ENCODE results near the gene PLGLB2. TPM values are rescaled to one million over a fixed set of nuclear protein-coding genes. Genes with fewer than 3 reads are reported as not detected.
"Not testable (repeated sequence)": the region's sequence is repeated elsewhere in the genome, so short reads cannot be mapped to it uniquely, and the experiment has no call there.

The PLGLB2 gene
- polyA plus RNA-seq (2012; rRNA removed) = 1.2 and 1.9 TPM in 2 replicates
- 0.87 and 1.0 TPM in 2 replicates for polyA plus RNA-seq (2012; cell fraction: cytosol; rRNA removed)
- 2.2 and 8.0 TPM in 2 replicates for polyA plus RNA-seq (2012; cell fraction: nucleus; rRNA removed)

GRCh38 chr2:87747791-87748190 is at the start of gene PLGLB2:
Gene PLGLB2 (plus strand): TSS chr2:87748087. CDS start chr2:87748154, 67 bp downstream.
- WGBS (ENCODE audit: low lambda C conversion rate) = 100% methylated on average over 1 of the region's 3 CpGs
- H3K4me3 ChIP-seq (ENCODE audit: low read depth in 2 of 2, low read length in 1 of 2); H3K9me2 ChIP-seq; H3K27ac ChIP-seq (ENCODE audit: low read depth in 2 of 2, low read length in 1 of 2); H3K9ac ChIP-seq; H3F3A ChIP-seq (replicated peaks; ENCODE audit: insufficient read depth); H3K36me3 ChIP-seq (replicated peaks in 1 of 2; ENCODE audit: control insufficient read depth in 1 of 2, insufficient read depth in 2 of 2, low read length in 1 of 2); H3K9me3 ChIP-seq; H3K27me3 ChIP-seq (ENCODE audit: insufficient read depth); CTCF ChIA-PET; DNase-seq; H3K4me2 ChIP-seq; H3K4me1 ChIP-seq (ENCODE audit: control insufficient read depth in 1 of 2, insufficient read depth in 2 of 2, low read depth in 1 of 2, low read length in 1 of 2); H2AFZ ChIP-seq (ENCODE audit: low read depth); H4K20me1 ChIP-seq (ENCODE audit: insufficient read depth); POLR2A ChIA-PET; H3K79me2 ChIP-seq (ENCODE audit: insufficient read depth): not testable (repeated sequence)

GRCh38 chr2:87704572-87705323 is 43.1 kb upstream of the PLGLB2 start:
- H3K9me3 ChIP-seq; H3K27me3 ChIP-seq (ENCODE audit: insufficient read depth); H3K79me2 ChIP-seq (ENCODE audit: insufficient read depth); H3K4me3 ChIP-seq (ENCODE audit: low read depth in 2 of 2, low read length in 1 of 2); CTCF ChIA-PET; H3K9ac ChIP-seq; H3K9me2 ChIP-seq; DNase-seq; H4K20me1 ChIP-seq (ENCODE audit: insufficient read depth); H3K4me1 ChIP-seq (ENCODE audit: control insufficient read depth in 1 of 2, insufficient read depth in 2 of 2, low read depth in 1 of 2, low read length in 1 of 2); H3F3A ChIP-seq (replicated peaks; ENCODE audit: insufficient read depth); POLR2A ChIA-PET; H3K4me2 ChIP-seq; H3K36me3 ChIP-seq (replicated peaks in 1 of 2; ENCODE audit: control insufficient read depth in 1 of 2, insufficient read depth in 2 of 2, low read length in 1 of 2); H3K27ac ChIP-seq (ENCODE audit: low read depth in 2 of 2, low read length in 1 of 2); H2AFZ ChIP-seq (ENCODE audit: low read depth): not testable (repeated sequence)
- WGBS (ENCODE audit: low lambda C conversion rate) = 90% methylated on average over 2 of the region's 4 CpGs

- POLR2A ChIA-PET; DNase-seq; H3K79me2 ChIP-seq (ENCODE audit: insufficient read depth); H3K9ac ChIP-seq; H3F3A ChIP-seq (replicated peaks; ENCODE audit: insufficient read depth); H3K4me1 ChIP-seq (ENCODE audit: control insufficient read depth in 1 of 2, insufficient read depth in 2 of 2, low read depth in 1 of 2, low read length in 1 of 2); H3K9me3 ChIP-seq; H3K4me3 ChIP-seq (ENCODE audit: low read depth in 2 of 2, low read length in 1 of 2); CTCF ChIA-PET; H3K9me2 ChIP-seq; H3K27ac ChIP-seq (ENCODE audit: low read depth in 2 of 2, low read length in 1 of 2); H2AFZ ChIP-seq (ENCODE audit: low read depth); H4K20me1 ChIP-seq (ENCODE audit: insufficient read depth); H3K36me3 ChIP-seq (replicated peaks in 1 of 2; ENCODE audit: control insufficient read depth in 1 of 2, insufficient read depth in 2 of 2, low read length in 1 of 2); H3K4me2 ChIP-seq; H3K27me3 ChIP-seq (ENCODE audit: insufficient read depth): not testable (repeated sequence)
- 59% methylated on average over 2 of the region's 2 CpGs for WGBS (ENCODE audit: low lambda C conversion rate)
Measured at GRCh38 chr2:87708368-87708767, 39.5 kb upstream of the PLGLB2 start.

GRCh38 chr2:87727940-87728599 is 19.8 kb upstream of the PLGLB2 start:
- H3K27ac ChIP-seq (ENCODE audit: low read depth in 2 of 2, low read length in 1 of 2); H2AFZ ChIP-seq (ENCODE audit: low read depth); POLR2A ChIA-PET; H3K27me3 ChIP-seq (ENCODE audit: insufficient read depth); H3K4me2 ChIP-seq; H4K20me1 ChIP-seq (ENCODE audit: insufficient read depth); H3K4me3 ChIP-seq (ENCODE audit: low read depth in 2 of 2, low read length in 1 of 2); H3K9ac ChIP-seq; DNase-seq; H3K4me1 ChIP-seq (ENCODE audit: control insufficient read depth in 1 of 2, insufficient read depth in 2 of 2, low read depth in 1 of 2, low read length in 1 of 2); H3K9me3 ChIP-seq; H3K79me2 ChIP-seq (ENCODE audit: insufficient read depth); H3K36me3 ChIP-seq (replicated peaks in 1 of 2; ENCODE audit: control insufficient read depth in 1 of 2, insufficient read depth in 2 of 2, low read length in 1 of 2); H3F3A ChIP-seq (replicated peaks; ENCODE audit: insufficient read depth); CTCF ChIA-PET; H3K9me2 ChIP-seq: not testable (repeated sequence)
- no CpG with 5 or more reads among the region's 8 CpGs for WGBS (ENCODE audit: low lambda C conversion rate)

- H3K9me3 ChIP-seq; H3K36me3 ChIP-seq (replicated peaks in 1 of 2; ENCODE audit: control insufficient read depth in 1 of 2, insufficient read depth in 2 of 2, low read length in 1 of 2); H3K4me3 ChIP-seq (ENCODE audit: low read depth in 2 of 2, low read length in 1 of 2); H2AFZ ChIP-seq (ENCODE audit: low read depth); H3K4me2 ChIP-seq; H3K4me1 ChIP-seq (ENCODE audit: control insufficient read depth in 1 of 2, insufficient read depth in 2 of 2, low read depth in 1 of 2, low read length in 1 of 2); H3K79me2 ChIP-seq (ENCODE audit: insufficient read depth); POLR2A ChIA-PET; H3K27me3 ChIP-seq (ENCODE audit: insufficient read depth); H4K20me1 ChIP-seq (ENCODE audit: insufficient read depth); H3K9ac ChIP-seq; H3K27ac ChIP-seq (ENCODE audit: low read depth in 2 of 2, low read length in 1 of 2); DNase-seq; H3F3A ChIP-seq (replicated peaks; ENCODE audit: insufficient read depth); H3K9me2 ChIP-seq; CTCF ChIA-PET: not testable (repeated sequence)
Measured at GRCh38 chr2:87740928-87741327, 7.0 kb upstream of the PLGLB2 start.

- H4K20me1 ChIP-seq (ENCODE audit: insufficient read depth); H3K27ac ChIP-seq (ENCODE audit: low read depth in 2 of 2, low read length in 1 of 2); CTCF ChIA-PET; H3K9ac ChIP-seq; H3F3A ChIP-seq (replicated peaks; ENCODE audit: insufficient read depth); H2AFZ ChIP-seq (ENCODE audit: low read depth); H3K27me3 ChIP-seq (ENCODE audit: insufficient read depth); DNase-seq; H3K9me3 ChIP-seq; H3K4me1 ChIP-seq (ENCODE audit: control insufficient read depth in 1 of 2, insufficient read depth in 2 of 2, low read depth in 1 of 2, low read length in 1 of 2); H3K4me3 ChIP-seq (ENCODE audit: low read depth in 2 of 2, low read length in 1 of 2); H3K4me2 ChIP-seq; H3K9me2 ChIP-seq; H3K36me3 ChIP-seq (replicated peaks in 1 of 2; ENCODE audit: control insufficient read depth in 1 of 2, insufficient read depth in 2 of 2, low read length in 1 of 2); POLR2A ChIA-PET; H3K79me2 ChIP-seq (ENCODE audit: insufficient read depth): not testable (repeated sequence)
- WGBS (ENCODE audit: low lambda C conversion rate) = no CpG with 5 or more reads among the region's 3 CpGs
Measured at GRCh38 chr2:87742393-87743108, 5.3 kb upstream of the PLGLB2 start.

Measured in SK-N-SH (cell line).